SK-N-SH (cell line): ENCODE results near the gene TMEM163. TPM values are rescaled to one million over a fixed set of nuclear protein-coding genes. Genes with fewer than 3 reads are reported as not detected.

Experiments
- CTCF ChIA-PET: fragments of 300-600, 350-600 bp; formaldehyde crosslinking; extraction: SDS; loops from one replicate; lab custom pipeline; 2021; lab: Yijun Ruan, JAX
- POLR2A ChIA-PET: fragments of 350-600 bp; sonication (Branson Sonifier 250); formaldehyde crosslinking; extraction: SDS; loops from one replicate; lab custom pipeline; 2020; ENCODE audit warnings: antibody characterized with exemption, inconsistent platforms; lab: Yijun Ruan, JAX
- DNase-seq: peaks from one replicate; pipeline ENCODE4 v3.0.0; 2012
- H2AFZ ChIP-seq: fragments of 200-600 bp; sonication (generic); 2 replicates; pipeline ENCODE4 v1.8.1; 2016; ENCODE audit warnings: antibody characterized with exemption, mild to moderate bottlenecking, low read depth
- H3F3A ChIP-seq: fragments of 200-600 bp; sonication (generic); replicated peaks from 2 replicates; pipeline ENCODE3; 2016; ENCODE audit warnings: antibody characterized with exemption, mild to moderate bottlenecking; ENCODE audit not compliant: insufficient read depth
- H3K27ac ChIP-seq, 2 experiments: fragments of 200-500 bp in 1 of 2; fragments of 200-600 bp in 1 of 2; sonication (Bioruptor generic) in 1 of 2; sonication (generic), shearing (Covaris generic) in 1 of 2; 2 replicates each; pipeline versions ENCODE4 v1.5.1 to v1.6.1; 2014 to 2016; ENCODE audit warnings: low read depth in 2 of 2, inconsistent platforms in 1 of 2, low read length in 1 of 2, mild to moderate bottlenecking in 1 of 2, mixed read lengths in 1 of 2
- H3K27me3 ChIP-seq: fragments of 200-600 bp; sonication (generic), shearing (Covaris generic); 2 replicates; pipeline ENCODE4 v1.6.1; 2016; ENCODE audit warnings: mixed run types; ENCODE audit not compliant: insufficient read depth
- H3K36me3 ChIP-seq, 2 experiments: fragments of 200-500 bp in 1 of 2; fragments of 200-600 bp in 1 of 2; sonication (Bioruptor generic) in 1 of 2; sonication (generic) in 1 of 2; replicated peaks in 1 of 2; 2 replicates each; pipeline versions ENCODE3 to v1.5.1; 2014 to 2016; ENCODE audit warnings: low read length in 1 of 2, mild to moderate bottlenecking in 1 of 2; ENCODE audit not compliant: insufficient read depth in 2 of 2, control insufficient read depth in 1 of 2
- H3K4me1 ChIP-seq, 2 experiments: fragments of 200-500 bp in 1 of 2; fragments of 200-600 bp in 1 of 2; sonication (Bioruptor generic) in 1 of 2; sonication (generic), shearing (Covaris generic) in 1 of 2; 2 replicates each; pipeline versions ENCODE4 v1.5.1 to v1.6.1; 2014 to 2016; ENCODE audit warnings: low read depth in 1 of 2, low read length in 1 of 2, mixed run types in 1 of 2; ENCODE audit not compliant: insufficient read depth in 2 of 2, control insufficient read depth in 1 of 2
- H3K4me2 ChIP-seq: fragments of 200-600 bp; sonication (generic), shearing (Covaris generic); 2 replicates; pipeline ENCODE4 v1.6.1; 2017; ENCODE audit warnings: mixed run types
- H3K4me3 ChIP-seq, 2 experiments: fragments of 200-500 bp in 1 of 2; fragments of 200-600 bp in 1 of 2; sonication (Bioruptor generic) in 1 of 2; sonication (generic), shearing (Covaris generic) in 1 of 2; 2 replicates each; pipeline versions ENCODE4 v1.5.1 to v1.8.1; 2014 to 2016; ENCODE audit warnings: low read depth in 2 of 2, inconsistent platforms in 1 of 2, low read length in 1 of 2, mild to moderate bottlenecking in 1 of 2, mixed read lengths in 1 of 2, moderate library complexity in 1 of 2
- H3K79me2 ChIP-seq: fragments of 200-600 bp; sonication (generic); 2 replicates; pipeline ENCODE4 v1.8.1; 2017; ENCODE audit warnings: mild to moderate bottlenecking; ENCODE audit not compliant: insufficient read depth
- H3K9ac ChIP-seq: fragments of 200-600 bp; sonication (generic); 2 replicates; pipeline ENCODE4 v1.6.1; 2017; ENCODE audit warnings: mixed run types
- H3K9me2 ChIP-seq: fragments of 200-600 bp; sonication (generic); 2 replicates; pipeline ENCODE4 v1.6.1; 2017; ENCODE audit warnings: mixed run types
- H3K9me3 ChIP-seq: fragments of 200-600 bp; sonication (generic); 2 replicates; pipeline ENCODE4 v1.6.1; 2017; ENCODE audit warnings: mixed run types, mild to moderate bottlenecking, moderate library complexity
- H4K20me1 ChIP-seq: fragments of 200-600 bp; sonication (generic); 2 replicates; pipeline ENCODE4 v1.6.1; 2017; ENCODE audit warnings: mild to moderate bottlenecking, mixed run types; ENCODE audit not compliant: insufficient read depth
- ELF1 ChIP-seq: IDR thresholded peaks from 2 replicates; pipeline ENCODE4 v1.4.0; 2012
- EZH2phosphoT487 ChIP-seq: fragments of 200-600 bp; sonication (generic); IDR thresholded peaks from 2 replicates; pipeline ENCODE4 v1.6.1; 2017; ENCODE audit warnings: low read depth, mixed run types, mild to moderate bottlenecking, antibody characterized with exemption, moderate library complexity, borderline replicate concordance
- FOXJ3 ChIP-seq: sonication (generic); formaldehyde crosslinking; IDR thresholded peaks from 2 replicates; pipeline ENCODE4 v1.5.1; 2020; ENCODE audit warnings: mild to moderate bottlenecking, missing genetic modification reagents
- FOXM1 ChIP-seq: IDR thresholded peaks from 2 replicates; pipeline ENCODE4 v1.4.0; 2012; ENCODE audit warnings: low read depth, mild to moderate bottlenecking
- GABPA ChIP-seq: IDR thresholded peaks from 2 replicates; pipeline ENCODE4 v1.4.0; 2012; ENCODE audit warnings: low read depth, mild to moderate bottlenecking
- GATA2 ChIP-seq: sonication (generic); formaldehyde crosslinking; IDR thresholded peaks from 2 replicates; pipeline ENCODE4 v1.5.0; 2020; ENCODE audit warnings: mild to moderate bottlenecking, missing genetic modification reagents
- MEF2A ChIP-seq: IDR thresholded peaks from 2 replicates; pipeline ENCODE4 v1.4.0; 2012; ENCODE audit warnings: low read depth, borderline replicate concordance
- NRF1 ChIP-seq: IDR thresholded peaks from 2 replicates; pipeline ENCODE4 v1.6.1; 2012; ENCODE audit warnings: low read depth, mild to moderate bottlenecking, low read length
- RFX5 ChIP-seq: IDR thresholded peaks from 2 replicates; pipeline ENCODE4 v1.6.1; 2012; ENCODE audit warnings: mild to moderate bottlenecking, improper control_type of control experiment, low read length
- SIN3A ChIP-seq: IDR thresholded peaks from 2 replicates; pipeline ENCODE4 v1.6.1; 2012; ENCODE audit warnings: low read depth, mild to moderate bottlenecking, low read length, moderate library complexity, borderline replicate concordance
- SMC3 ChIP-seq: IDR thresholded peaks from 2 replicates; pipeline ENCODE4 v1.6.1; 2012; ENCODE audit warnings: low read depth, low read length, improper control_type of control experiment
- TAF1 ChIP-seq: IDR thresholded peaks from 2 replicates; pipeline ENCODE4 v1.6.1; 2012; ENCODE audit warnings: low read depth, mild to moderate bottlenecking, low read length, moderate library complexity, borderline replicate concordance
- TCF12 ChIP-seq: IDR thresholded peaks from 2 replicates; pipeline ENCODE4 v1.4.0; 2012
- YY1 ChIP-seq: IDR thresholded peaks from 2 replicates; pipeline ENCODE4 v1.4.0; 2012; ENCODE audit warnings: low read depth, mild to moderate bottlenecking
- WGBS: methylation state at CpG from one replicate; pipeline ENCODE4 v1.1.6; 2017; ENCODE audit warnings: low lambda C conversion rate; 5-methylcytosine and 5-hydroxymethylcytosine counted together
- polyA plus RNA-seq, 3 experiments: library from polyadenylated mRNA; depleted of rRNA; stranded (reverse); fragments of >200 nt; gene quantifications; 2 replicates each; pipeline ENCODE4 v1.2.3, GENCODE V29; 2012
- TF ChIP-seq, protein P1 (sequence below): IDR thresholded peaks from 2 replicates; pipeline ENCODE4 v1.4.0; 2012; ENCODE audit warnings: low read depth, borderline replicate concordance
- TF ChIP-seq, protein P2 (sequence below): IDR thresholded peaks from 2 replicates; pipeline ENCODE4 v1.4.0; 2012; ENCODE audit warnings: low read depth, borderline replicate concordance
- TF ChIP-seq, protein P3 (sequence below): fragments of 150-350 bp; IDR thresholded peaks from 2 replicates; pipeline ENCODE4 v1.6.1; 2016; ENCODE audit warnings: mild to moderate bottlenecking, low read depth, low read length

The TMEM163 gene
- polyA plus RNA-seq, 1 of the 3 experiments (the other 2 are of a cell fraction), result not detected

DNA sequence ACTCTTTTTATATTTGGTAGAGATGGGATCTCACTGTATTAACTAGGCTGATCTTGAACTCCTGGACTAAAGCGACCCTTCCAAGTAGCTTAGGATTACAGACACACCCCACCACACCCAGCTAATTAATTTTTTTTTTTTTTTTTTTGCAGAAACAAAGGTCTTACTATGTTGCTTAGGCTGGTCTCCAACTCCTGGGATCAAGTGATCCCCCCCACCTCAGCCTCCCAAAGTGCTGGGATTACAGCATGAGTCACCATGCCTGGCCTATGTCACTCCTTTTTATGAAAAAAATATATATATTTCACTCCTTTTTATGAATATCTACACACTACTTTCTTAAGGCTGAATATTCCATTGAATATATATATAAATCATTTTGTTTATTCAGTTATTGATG is 302.2 kb downstream of the TMEM163 start (continued):
- TF ChIP-seq TCF12 (peak; percentile 65), FOXJ3 (CRISPR knock-in tag) (no peak), SIN3A (no peak), FOXM1 (no peak), SMC3 (no peak), YY1 (no peak), GABPA (no peak)
- TF ChIP-seq, protein P1, sequence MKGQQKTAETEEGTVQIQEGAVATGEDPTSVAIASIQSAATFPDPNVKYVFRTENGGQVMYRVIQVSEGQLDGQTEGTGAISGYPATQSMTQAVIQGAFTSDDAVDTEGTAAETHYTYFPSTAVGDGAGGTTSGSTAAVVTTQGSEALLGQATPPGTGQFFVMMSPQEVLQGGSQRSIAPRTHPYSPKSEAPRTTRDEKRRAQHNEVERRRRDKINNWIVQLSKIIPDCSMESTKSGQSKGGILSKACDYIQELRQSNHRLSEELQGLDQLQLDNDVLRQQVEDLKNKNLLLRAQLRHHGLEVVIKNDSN, result no peak
- TF ChIP-seq, protein P2, sequence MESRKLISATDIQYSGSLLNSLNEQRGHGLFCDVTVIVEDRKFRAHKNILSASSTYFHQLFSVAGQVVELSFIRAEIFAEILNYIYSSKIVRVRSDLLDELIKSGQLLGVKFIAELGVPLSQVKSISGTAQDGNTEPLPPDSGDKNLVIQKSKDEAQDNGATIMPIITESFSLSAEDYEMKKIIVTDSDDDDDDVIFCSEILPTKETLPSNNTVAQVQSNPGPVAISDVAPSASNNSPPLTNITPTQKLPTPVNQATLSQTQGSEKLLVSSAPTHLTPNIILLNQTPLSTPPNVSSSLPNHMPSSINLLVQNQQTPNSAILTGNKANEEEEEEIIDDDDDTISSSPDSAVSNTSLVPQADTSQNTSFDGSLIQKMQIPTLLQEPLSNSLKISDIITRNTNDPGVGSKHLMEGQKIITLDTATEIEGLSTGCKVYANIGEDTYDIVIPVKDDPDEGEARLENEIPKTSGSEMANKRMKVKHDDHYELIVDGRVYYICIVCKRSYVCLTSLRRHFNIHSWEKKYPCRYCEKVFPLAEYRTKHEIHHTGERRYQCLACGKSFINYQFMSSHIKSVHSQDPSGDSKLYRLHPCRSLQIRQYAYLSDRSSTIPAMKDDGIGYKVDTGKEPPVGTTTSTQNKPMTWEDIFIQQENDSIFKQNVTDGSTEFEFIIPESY, result no peak

DNA sequence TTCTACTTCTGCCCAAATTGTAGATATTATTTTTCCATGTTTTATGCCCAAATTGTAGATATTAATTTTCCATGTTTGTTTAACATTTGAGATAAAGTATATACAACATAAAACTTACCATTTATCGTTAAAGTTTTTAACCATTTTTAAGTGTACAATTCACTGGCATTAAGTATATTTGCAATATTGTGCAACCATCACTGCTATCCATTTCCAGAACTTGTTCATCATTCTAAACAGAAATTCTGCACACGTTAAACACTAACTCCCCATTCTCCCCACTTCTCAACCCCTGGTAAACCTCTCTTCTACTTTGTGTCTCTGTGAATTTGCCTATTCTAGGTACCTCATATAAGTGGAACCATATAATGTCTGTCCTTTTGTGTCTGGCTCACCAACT is 302.8 kb downstream of the TMEM163 start:
- Histone ChIP-seq H3K36me3 (peaks cover 0 to 5% of the 10 kb centered on the region in 2 experiments), H3K4me1 (peaks cover 9 to 19% of the 10 kb centered on the region in 2 experiments; a peak in 3 of 4 replicates), H3K4me2 (no peak overlapping the region), H3K9me3 (no peaks in the 10 kb centered on the region), H3K79me2 (no peaks in the 10 kb centered on the region), H4K20me1 (no peaks in the 10 kb centered on the region), H3K9me2 (no peaks in the 10 kb centered on the region), H2AFZ (no peak overlapping the region), H3K9ac (no peak overlapping the region), H3K27me3 (no peaks in the 10 kb centered on the region), H3K27ac (no peak overlapping the region), H3K4me3 (no peak overlapping the region), H3F3A (no peaks in the 10 kb centered on the region)
- TF ChIP-seq GATA2 (no peak), MEF2A (no peak), RFX5 (no peak), TAF1 (no peak), GABPA (no peak), YY1 (no peak), ELF1 (no peak), EZH2phosphoT487 (no peak), NRF1 (no peak)
- TF ChIP-seq, protein P2, result no peak
- TF ChIP-seq, protein P3, sequence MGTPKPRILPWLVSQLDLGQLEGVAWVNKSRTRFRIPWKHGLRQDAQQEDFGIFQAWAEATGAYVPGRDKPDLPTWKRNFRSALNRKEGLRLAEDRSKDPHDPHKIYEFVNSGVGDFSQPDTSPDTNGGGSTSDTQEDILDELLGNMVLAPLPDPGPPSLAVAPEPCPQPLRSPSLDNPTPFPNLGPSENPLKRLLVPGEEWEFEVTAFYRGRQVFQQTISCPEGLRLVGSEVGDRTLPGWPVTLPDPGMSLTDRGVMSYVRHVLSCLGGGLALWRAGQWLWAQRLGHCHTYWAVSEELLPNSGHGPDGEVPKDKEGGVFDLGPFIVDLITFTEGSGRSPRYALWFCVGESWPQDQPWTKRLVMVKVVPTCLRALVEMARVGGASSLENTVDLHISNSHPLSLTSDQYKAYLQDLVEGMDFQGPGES, result no peak
- WGBS, result 92% methylated on average over 2 of the region's 2 CpGs
- ChIA-PET POLR2A (interaction anchor here (0.6 kb wide), 1 partner anchor 82 kb away, joined by 3 read pairs; no protein-coding TSS in a partner anchor), CTCF (interaction anchor here (1.0 to 8.7 kb wide), 2 partner anchors 147 to 295 kb away, joined by 3 to 175 read pairs; no protein-coding TSS in a partner anchor)
- DNase-seq, result no peak
